ENCODE measurements around the gene KCNIP1.
A peak's percentile ranks its signal among the peaks of the same experiment; 100 is the strongest.

KCNIP1 gene

GRCh38 chr5:170508660-170509347 is 5.0 kb downstream of the KCNIP1 start:
- DNase-seq (ENCODE audit: low spot score), result no peak

GRCh38 chr5:170509348-170509660 is 5.5 kb downstream of the KCNIP1 start:
- DNase-seq (ENCODE audit: low spot score), result no peak

DNA sequence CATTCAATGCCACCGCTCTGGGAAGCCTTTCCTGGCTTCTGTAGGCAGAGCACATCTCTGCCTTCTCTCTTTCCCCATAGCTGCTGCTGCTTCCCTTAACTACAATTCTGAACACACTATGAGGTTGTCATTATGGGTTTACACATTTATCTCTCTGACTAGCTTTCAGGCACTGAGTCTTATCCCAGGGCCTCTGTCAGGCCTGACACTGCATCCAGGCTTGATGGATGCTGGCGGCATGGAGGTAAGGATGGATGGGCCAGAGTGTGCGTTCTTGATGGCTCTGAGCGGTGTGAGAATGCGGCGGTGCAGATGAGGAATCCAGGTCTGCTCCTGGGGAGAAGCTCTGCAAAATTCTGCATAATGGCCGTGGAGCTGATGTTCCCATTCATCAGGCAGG is 6.3 kb downstream of the KCNIP1 start:
- DNase-seq (ENCODE audit: low spot score), result no peak

- DNase-seq (ENCODE audit: low spot score), result no peak
Measured at GRCh38 chr5:170510559-170510958, 6.7 kb downstream of the KCNIP1 start.

- no peak for DNase-seq (ENCODE audit: low spot score)
Measured at GRCh38 chr5:170511551-170512258, 7.9 kb downstream of the KCNIP1 start.

- DNase-seq (ENCODE audit: low spot score), result no peak
Measured at GRCh38 chr5:170513856-170514525, 10.2 kb downstream of the KCNIP1 start.

GRCh38 chr5:170517411-170517810 is 13.6 kb downstream of the KCNIP1 start:
- DNase-seq (ENCODE audit: low spot score), result no peak

- no peak for DNase-seq (ENCODE audit: low spot score)
Measured at GRCh38 chr5:170518277-170518676, 14.5 kb downstream of the KCNIP1 start.

DNA sequence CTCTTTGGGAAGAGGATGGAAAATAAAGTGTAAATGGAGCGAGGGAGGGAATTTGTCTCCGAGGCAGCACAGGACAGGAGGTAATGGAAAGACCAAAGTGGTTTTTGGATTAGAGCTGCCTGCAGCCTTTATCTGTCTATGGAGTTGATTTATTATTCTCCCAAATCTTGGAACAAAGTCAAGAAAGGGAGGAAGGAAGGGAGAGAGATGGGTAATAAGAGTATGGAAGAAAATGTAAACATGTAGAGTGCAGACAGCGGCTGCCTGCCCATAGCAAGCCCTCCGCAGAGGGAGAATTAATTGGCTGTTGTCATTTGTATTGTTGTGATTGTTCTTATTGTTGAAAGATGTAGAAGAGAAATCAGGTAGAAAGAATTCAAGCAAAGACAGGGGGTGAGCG is 15.7 kb downstream of the KCNIP1 start:
- no peak for DNase-seq (ENCODE audit: low spot score)

DNA sequence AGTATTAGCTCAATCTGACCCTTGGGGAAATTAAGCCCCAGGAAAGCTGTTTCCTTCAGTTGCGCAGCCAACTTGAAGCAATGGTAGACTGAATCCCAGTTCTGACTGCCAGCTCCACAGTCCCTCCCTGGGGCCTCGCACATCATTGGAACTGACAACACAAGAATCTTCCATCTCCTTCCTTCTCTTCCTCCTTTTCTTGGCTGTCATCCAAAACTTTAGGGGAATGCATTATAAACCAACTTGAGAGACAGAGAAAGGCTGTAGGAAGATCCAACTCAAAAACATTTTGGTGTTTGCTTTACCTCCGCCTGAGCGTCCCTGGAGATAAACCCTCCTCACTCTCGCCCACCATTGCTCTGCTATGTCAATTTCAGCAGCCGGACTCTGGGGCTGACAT is 16.6 kb downstream of the KCNIP1 start:
- DNase-seq (ENCODE audit: low spot score), result no peak

- DNase-seq (ENCODE audit: low spot score), result peak; percentile 81
Measured at GRCh38 chr5:170522211-170523141, 18.7 kb downstream of the KCNIP1 start.

DNA sequence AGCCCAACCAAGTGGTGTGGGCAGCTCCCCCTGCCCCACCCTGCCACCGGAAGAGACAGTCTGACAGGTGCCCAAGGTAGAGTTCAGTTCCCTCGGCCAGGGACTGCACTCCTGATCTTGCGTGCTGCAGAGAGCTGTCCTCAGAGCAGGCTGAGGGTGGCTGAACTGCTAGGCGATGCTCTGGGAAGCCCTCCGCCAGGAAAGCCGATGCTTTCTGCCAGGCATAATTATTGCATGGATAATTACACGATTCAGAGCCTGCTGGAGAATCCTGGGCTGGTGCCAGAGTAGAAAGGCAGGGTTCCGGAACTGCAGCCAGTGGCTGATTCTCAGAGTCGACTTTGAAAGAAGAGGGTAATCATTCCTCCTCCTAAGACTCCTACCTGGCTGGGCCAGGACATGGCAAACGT is 19.3 kb downstream of the KCNIP1 start:
- no peak for DNase-seq (ENCODE audit: low spot score)

- no peak for DNase-seq (ENCODE audit: low spot score)
Measured at GRCh38 chr5:170523830-170524229, 20.0 kb downstream of the KCNIP1 start.

- no peak for DNase-seq (ENCODE audit: low spot score)
Measured at GRCh38 chr5:170524576-170524975, 20.8 kb downstream of the KCNIP1 start.

DNA sequence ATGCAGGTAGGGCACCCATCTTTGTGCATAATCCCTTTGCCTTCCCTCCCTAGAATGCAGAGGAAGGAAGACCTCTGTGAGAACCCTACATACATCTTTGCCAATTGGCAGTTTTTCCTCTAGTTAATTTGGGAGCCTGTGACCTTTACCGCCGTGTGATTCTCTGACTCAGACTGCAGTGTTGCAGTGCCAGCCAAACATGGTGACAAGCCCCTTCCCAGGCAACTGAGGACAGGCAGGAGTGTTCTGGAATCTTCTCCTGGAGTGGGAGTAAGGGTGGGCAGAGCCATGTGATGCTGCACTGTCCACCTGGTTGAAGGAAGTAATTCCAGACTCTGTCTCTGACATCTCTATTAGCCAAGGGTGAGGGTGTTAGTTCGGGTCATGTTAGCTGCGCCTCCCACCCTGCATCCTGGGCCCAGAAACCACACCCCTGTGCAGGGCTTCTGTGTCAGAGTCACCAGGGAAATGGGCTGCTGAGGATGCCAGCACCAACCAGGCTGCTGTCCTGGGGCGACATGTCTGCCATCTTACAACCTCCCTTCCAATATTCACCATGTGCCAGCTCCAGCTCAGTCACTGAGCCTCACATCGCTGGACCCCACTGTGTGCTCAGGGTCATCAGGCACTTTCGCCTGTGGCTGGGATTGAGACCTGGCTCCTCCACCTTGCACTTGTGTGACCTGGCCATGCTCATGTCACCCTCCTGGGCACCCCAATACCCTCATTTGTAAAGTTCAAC is 21.8 kb downstream of the KCNIP1 start:
- no peak for DNase-seq (ENCODE audit: low spot score)

GRCh38 chr5:170527991-170528390 is 24.2 kb downstream of the KCNIP1 start:
- DNase-seq (ENCODE audit: low spot score), result no peak

- DNase-seq (ENCODE audit: low spot score), result no peak
Measured at GRCh38 chr5:170528976-170529375, 25.2 kb downstream of the KCNIP1 start.

DNA sequence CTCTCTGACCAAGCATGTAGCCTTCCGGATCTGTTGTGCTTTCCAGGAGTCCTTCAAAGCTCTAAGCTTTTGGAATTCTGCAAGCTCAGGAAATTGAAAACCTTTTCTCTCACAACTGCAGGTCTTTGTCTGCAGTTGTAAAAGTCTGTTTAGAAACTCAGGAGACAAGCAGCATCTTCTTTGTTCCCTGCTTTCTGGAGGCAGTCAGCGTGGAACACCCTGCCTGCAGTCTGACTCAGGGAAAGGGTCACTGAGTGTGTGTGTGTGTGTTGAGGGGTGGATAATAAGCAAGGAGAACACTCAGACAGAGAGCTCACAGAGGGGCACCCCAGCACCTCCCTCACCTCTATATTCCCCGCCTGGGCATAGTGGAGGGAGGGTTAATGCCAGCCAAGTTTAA is 29.1 kb downstream of the KCNIP1 start:
- no peak for DNase-seq (ENCODE audit: low spot score)

- no peak for DNase-seq (ENCODE audit: low spot score)
Measured at GRCh38 chr5:170533383-170533782, 29.6 kb downstream of the KCNIP1 start.

GRCh38 chr5:170534177-170534576 is 30.4 kb downstream of the KCNIP1 start:
- no peak for DNase-seq (ENCODE audit: low spot score)

GRCh38 chr5:170534941-170535340 is 31.1 kb downstream of the KCNIP1 start:
- DNase-seq (ENCODE audit: low spot score), result no peak

GRCh38 chr5:170536525-170536924 is 32.7 kb downstream of the KCNIP1 start:
- no peak for DNase-seq (ENCODE audit: low spot score)
